Activated naive CD4-positive, alpha-beta T cell treated with anti-CD3 and anti-CD28 coated beads, Interleukin-2, amount 50 U/mL, for 16 hours (primary cell): Measurements from ENCODE around the gene SLC7A1.

Experiments used
- DNase-seq: peaks from one replicate; pipeline ENCODE4 v3.0.0-alpha.2; 2020

Gene SLC7A1

GRCh38 chr13:29507356-29507755, 88.1 kb downstream of the SLC7A1 start:
- no peak for DNase-seq

DNA sequence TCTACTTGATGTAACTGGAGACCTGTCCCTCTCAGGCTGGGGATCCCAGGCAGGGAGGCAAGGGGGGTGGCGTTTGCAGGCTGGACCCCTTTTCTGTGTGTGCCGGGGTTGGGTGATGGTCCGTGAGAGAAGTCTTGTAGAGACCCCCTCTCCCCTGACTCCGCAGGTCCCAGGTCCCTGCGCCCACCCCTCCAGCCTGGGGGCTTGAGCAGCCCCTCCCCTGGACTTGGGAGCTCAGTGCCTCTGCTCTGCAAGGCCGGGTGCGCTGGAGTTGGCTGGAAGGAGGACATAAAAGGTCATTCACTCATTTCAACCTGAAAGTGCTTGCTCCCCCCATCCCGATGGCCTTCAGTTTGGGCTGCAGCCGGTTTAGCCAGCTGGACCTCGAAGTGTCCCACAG, 89.5 kb downstream of the SLC7A1 start:
- no peak for DNase-seq

DNA sequence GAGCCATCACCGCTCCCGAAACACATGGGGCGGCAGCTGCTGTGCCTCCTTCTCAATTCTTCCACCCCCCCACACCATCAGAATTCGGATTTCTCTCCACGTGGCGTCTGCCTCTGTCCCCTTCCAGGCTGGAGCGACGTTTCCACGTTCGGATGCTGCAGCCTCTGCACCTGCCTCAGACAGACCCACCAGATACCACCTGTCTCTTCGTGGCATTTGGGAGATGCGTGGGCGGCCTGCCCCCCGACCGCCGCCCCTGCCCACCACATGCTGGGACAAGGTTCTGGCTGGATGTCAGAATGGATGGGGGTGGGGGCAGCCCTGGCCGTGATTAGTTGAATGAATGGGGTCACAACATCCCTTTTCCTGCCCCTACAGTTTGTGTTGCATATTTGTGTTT, 90.0 kb downstream of the SLC7A1 start:
- DNase-seq = no peak

DNA sequence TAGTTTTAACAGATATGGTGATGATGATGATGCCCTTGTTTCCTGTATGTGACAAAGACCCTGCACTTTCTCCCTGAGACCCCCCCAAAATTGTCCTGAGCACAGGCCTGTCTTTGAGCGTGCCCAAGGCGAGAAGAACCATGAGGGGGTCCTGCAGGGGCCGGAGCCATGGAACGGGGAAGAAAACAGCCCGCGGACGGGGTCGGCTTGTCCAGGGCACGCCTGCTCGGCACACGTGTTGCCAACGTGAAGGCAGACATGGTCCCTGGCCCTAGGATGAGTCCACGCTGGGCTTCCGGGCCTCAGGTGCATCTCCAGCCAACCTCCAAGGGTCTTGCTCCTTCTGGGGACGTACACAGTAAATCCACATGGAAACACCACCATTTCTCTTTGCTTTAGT, 90.8 kb downstream of the SLC7A1 start:
- no peak for DNase-seq

- no peak for DNase-seq
Measured at GRCh38 chr13:29503041-29503837, 92.2 kb downstream of the SLC7A1 start.

DNA sequence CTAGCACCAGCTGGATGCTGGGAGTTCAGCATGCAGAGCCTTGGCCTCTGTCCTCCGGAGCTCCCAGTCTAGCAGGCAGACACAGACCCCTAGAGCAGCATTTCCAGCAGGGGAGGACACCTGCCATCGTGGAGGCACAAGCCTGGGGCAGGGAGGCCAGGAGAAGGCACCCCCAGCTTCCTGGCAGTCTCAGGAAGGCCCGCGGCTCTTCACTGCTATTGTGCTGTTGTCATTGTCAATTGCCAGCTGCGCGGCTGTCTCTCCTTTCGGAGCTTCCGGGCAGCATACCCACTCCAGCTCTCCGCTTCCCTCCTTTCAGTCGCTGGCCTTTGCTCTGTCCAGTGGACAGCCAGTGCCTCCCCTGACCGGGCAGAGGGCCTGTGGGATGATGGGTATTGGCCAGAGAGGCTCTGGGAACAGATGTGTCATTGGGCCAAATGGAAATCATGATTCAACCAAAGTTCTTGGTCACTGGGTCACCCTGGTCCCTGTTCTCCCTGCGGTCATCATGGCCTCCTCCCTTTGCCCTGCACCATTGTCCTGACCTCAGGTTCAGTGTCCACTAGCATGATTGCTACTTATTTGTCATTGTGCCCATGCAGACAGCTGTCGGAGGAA, 93.0 kb downstream of the SLC7A1 start:
- DNase-seq = no peak

- DNase-seq = no peak
Measured at GRCh38 chr13:29501674-29502073, 93.8 kb downstream of the SLC7A1 start.

DNA sequence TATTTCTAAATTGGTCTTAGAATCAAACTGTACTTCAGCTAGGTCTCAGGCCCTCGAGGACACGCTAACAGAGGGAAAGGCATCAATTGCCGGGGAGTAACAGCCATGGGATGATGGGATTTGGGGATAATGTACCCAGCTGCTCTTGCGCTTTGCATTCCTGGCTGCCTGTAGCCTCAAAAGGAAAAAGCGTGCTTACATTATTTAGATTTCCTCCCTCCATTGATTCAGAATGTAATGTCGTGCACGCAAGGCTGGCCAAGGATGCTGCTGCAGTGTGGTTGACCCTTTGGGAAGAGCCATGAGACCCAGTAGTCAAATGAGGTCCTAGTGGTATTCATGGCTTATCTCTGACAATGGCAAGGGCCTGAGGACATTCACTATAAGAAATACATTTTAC, 95.1 kb downstream of the SLC7A1 start:
- DNase-seq = no peak

GRCh38 chr13:29499506-29500165, 95.9 kb downstream of the SLC7A1 start:
- no peak for DNase-seq

DNA sequence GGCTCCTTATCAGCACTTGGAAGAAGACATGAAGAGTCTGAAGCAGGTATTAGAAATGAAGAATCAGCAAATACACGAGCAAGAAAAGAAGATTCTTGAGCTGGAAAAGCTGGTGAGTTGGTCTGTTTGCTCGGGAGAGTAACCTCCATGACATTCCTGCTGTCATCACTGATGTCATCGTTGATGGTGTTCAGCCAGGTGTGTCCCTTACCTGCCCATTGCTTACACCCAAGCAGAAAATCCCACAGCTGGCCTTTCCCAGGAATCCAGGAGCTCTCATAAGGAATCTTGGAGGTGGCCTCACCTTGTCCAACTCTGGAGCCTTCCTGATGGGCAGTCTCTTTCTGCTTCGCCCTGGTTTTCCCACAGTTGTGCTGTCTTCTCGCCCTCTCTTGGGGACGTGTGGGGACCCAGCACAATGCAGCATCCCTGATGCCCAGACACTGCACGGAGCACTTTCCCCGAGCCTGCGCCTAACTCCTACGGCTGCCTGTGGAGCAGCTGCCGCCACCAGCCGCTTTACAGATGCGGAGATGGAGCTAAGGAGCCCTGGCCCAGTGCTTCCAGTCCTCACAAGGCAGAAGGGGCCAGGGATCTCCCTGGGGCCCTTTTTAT, 97.0 kb downstream of the SLC7A1 start:
- DNase-seq = no peak

DNA sequence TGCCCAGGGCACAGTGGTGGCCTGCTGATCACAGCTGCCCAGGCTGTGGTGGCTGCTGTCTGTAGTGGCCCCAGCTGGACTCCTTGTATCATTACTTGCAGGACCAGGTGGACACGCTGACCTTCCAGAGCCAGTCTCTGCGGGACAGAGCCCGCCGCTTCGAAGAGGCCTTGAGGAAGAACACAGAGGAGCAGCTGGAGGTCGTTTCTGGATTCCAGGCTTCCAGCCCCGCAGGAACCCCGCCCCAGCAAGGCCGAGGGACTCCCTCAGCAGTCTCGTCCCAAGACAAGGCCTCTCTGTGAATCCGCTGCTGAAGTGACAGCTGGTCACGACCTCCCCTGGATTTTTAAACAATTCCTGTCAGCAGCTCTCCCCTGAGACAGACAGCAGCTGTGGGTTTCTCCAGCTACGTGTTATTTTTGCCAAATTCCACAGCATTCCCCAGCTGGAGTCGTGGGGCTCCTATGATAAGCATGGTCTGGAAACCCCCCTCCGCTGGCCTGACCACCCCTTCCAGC, 98.3 kb downstream of the SLC7A1 start:
- no peak for DNase-seq

- no peak for DNase-seq
Measured at GRCh38 chr13:29496241-29496712, 99.2 kb downstream of the SLC7A1 start.

GRCh38 chr13:29494520-29494919, 101.0 kb downstream of the SLC7A1 start:
- no peak for DNase-seq

- no peak for DNase-seq
Measured at GRCh38 chr13:29493796-29494195, 101.7 kb downstream of the SLC7A1 start.

DNA sequence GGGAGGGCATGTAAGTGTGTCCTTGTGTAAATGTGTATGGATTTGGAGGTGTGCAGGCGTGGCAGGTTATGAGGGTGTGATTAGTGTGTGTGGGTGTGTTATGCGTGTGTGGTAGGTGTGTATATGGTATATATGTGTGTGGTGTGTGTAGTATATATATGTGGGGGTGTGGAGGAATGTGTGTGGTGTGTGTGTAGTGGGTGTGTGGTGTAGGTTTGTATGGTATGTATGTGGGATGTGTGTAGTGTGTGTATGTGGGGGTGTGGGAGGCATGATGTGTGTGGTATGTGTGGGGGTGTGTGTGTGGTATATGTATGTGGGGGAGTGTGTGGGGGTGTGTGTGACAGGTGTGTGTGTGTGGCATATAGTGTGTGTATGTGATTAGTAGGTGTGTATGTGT, 104.2 kb downstream of the SLC7A1 start:
- no peak for DNase-seq

DNA sequence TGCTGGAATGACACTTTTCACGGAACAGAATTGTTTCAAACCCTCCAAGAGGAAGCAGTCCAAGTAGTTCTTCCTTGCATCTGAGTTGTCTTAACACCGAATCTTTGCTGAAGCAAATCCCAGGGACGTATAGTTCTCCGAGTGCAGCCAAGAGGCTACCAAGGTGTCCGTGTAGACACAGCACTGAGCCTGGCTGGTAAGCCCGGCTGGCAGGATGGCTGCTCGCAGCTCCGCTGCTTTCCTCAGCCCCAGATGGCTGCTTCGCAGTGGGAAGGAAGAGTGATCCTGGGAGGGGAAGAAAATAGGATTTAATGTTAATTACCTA, 105.0 kb downstream of the SLC7A1 start:
- no peak for DNase-seq

- no peak for DNase-seq
Measured at GRCh38 chr13:29489650-29490560, 105.6 kb downstream of the SLC7A1 start.

DNA sequence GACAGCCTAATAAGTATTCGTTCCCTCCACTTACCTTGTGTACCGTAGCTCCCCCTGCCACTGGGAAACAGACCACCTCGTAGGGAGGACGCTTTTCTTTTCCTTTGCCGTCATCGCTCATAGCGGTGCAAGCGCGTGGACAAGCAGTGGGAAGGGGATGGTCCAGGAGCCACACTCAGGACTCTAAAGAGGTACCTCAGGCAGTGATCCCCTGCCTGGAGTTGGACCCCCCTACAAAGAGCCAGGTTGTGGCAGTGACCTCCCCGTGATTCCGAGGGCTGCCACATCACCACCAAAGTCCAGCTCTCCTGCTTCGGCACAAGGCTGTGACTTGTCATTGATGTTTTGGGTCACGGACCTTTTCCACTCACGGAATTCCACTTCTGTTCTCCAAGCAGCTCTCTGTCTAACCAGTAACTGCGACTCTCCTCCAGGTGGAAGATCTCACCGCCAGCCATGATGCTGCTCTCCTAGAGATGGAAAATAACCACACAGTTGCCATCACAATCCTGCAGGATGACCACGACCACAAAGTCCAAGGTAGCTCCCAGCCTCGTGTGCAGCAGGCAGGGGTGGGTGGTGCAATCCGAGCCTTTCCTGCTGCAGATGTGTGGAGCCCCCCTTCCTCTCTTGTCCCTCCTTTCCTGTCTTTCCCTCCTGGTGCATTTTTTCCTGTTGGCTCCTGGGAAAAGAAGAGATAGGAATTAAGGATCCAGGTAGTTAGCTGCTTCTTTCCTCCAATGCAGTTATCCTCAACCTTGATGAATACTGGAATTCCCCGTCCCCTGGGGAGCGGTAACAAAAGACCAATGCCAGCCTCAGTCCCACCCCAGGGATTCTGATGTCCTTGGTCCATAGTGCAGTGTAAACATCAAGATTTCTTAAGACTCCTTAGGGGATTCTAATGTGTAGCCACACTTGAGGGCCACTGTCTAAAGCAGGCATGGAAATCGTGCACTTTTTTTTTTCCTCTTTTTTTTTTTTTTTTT, 107.7 kb downstream of the SLC7A1 start:
- DNase-seq = no peak

- no peak for DNase-seq
Measured at GRCh38 chr13:29486551-29486950, 108.9 kb downstream of the SLC7A1 start.

DNA sequence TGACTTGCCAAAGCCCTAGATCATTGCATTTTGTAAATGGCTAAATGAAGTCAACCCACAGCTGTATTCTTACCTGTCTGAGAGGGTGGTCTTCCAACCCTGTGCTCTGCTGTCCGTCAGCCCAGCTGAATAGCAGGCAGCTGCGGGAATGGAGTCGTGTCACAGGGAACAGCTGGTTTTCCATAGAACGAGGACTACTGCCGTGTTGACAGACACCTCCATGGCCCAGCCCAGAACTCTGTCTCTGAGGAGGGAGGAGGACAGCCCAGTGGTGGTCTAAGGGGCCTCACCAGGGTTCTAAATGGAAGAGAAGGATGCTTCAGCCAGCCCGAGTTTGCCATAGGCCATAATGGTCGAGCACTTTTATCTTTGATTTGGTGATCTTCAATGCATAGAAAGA, 110.7 kb downstream of the SLC7A1 start:
- no peak for DNase-seq

GRCh38 chr13:29484236-29484635, 111.3 kb downstream of the SLC7A1 start:
- DNase-seq = no peak
